Calu3 (cell line): ENCODE measurements around the gene ZNF784. TPM values are rescaled to one million over a fixed set of nuclear protein-coding genes. Genes with fewer than 3 reads are reported as not detected.

Experiments
- BruUV-seq: library from RNA; stranded (reverse); fragments of 400-500 nt; replicated peaks from 2 replicates; lab custom pipeline; 2021; lab: Mats Ljungman, UMichigan
- CTCF ChIA-PET: fragments of 300-600 bp; sonication (Branson Sonifier 250); formaldehyde crosslinking; loops from one replicate; lab custom pipeline; 2022; ENCODE audit warnings: antibody characterized with exemption; lab: Charles Lee
- DNase-seq: peaks from one replicate; pipeline ENCODE4 v3.0.0; 2022
- H3K27ac Mint-ChIP-seq: one replicate; pipeline ENCODE4 v1.8.0; 2022; ENCODE audit warnings: mixed read lengths; ENCODE audit not compliant: unreplicated experiment
- H3K27me3 Mint-ChIP-seq: one replicate; pipeline ENCODE4 v1.8.0; 2022; ENCODE audit warnings: mixed read lengths; ENCODE audit not compliant: unreplicated experiment
- H3K36me3 Mint-ChIP-seq: one replicate; pipeline ENCODE4 v1.8.0; 2022; ENCODE audit warnings: mild to moderate bottlenecking, moderate library complexity, mixed read lengths; ENCODE audit not compliant: insufficient read depth, unreplicated experiment
- H3K4me1 Mint-ChIP-seq: one replicate; pipeline ENCODE4 v1.8.0; 2022; ENCODE audit warnings: mild to moderate bottlenecking, low read depth, mixed read lengths; ENCODE audit not compliant: unreplicated experiment
- H3K4me3 Mint-ChIP-seq: one replicate; pipeline ENCODE4 v1.8.0; 2022; ENCODE audit warnings: mild to moderate bottlenecking, low read depth, moderate library complexity, mixed read lengths; ENCODE audit not compliant: unreplicated experiment
- H3K9me3 Mint-ChIP-seq: one replicate; pipeline ENCODE4 v1.8.0; 2022; ENCODE audit warnings: low read depth, mixed read lengths; ENCODE audit not compliant: unreplicated experiment
- intact Hi-C: fragments of 100-400 bp; cut with micrococcal nuclease; formaldehyde crosslinking; loops from one replicate; pipeline ENCODE4 v1.10.0; 2022; ENCODE audit not compliant: unreplicated experiment
- total RNA-seq: library from RNA; stranded (reverse); gene quantifications from 2 replicates; pipeline ENCODE4 v1.2.3, GENCODE V29; 2022
- TF ChIP-seq, protein P1 (sequence below): fragments of 200-600 bp; IDR thresholded peaks from one replicate; pipeline ENCODE4 v1.8.0; 2022; ENCODE audit warnings: antibody characterized with exemption; ENCODE audit not compliant: unreplicated experiment

The ZNF784 gene
- total RNA-seq, 1 experiment from 2014 or later, result 6.0 TPM

DNA sequence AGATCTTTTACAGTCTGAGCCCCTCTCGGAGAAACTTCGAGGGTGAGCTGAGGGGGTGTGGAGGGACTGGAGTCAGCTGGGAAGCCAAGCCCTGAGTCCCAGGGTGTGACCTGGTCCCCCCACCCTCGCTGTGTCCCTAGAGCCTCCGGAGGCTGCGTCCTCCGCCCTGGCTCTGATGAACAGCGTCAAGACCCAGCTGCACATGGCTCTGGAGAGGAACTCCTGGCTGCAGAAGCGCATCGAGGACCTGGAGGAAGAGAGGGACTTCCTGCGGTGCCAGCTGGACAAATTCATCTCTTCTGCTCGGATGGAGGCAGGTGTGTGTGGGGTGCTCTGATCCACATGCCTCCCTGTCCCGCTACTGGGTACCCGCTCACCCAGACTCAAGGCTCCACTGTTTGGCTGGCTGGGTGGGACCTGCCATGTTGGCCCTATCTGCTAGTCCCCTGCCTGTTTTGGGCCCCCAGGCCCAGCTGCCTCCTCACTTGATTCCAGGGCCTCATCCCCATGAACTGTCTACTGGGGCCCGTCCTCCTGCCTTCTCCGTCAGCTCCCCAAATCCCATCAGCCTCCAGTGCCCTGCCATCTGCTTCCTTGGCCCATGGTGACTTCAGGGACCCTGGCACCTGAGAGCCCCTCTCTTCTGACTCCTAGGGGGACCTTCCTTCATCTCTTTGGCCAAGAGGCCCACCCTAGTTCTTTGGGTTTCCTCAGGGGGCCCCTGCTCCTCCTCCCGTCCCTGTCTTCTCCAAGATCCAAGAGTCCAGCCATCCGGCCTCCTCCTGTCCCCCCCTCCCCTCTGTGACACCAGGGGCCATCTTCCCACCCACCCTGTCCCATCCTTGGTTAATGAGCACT is 25.1 kb upstream of the ZNF784 start:
- no TSS peak for BruUV-seq
- peak overlapping the region; percentile 87 for H3K4me3 Mint-ChIP-seq
- TF ChIP-seq, protein P1, sequence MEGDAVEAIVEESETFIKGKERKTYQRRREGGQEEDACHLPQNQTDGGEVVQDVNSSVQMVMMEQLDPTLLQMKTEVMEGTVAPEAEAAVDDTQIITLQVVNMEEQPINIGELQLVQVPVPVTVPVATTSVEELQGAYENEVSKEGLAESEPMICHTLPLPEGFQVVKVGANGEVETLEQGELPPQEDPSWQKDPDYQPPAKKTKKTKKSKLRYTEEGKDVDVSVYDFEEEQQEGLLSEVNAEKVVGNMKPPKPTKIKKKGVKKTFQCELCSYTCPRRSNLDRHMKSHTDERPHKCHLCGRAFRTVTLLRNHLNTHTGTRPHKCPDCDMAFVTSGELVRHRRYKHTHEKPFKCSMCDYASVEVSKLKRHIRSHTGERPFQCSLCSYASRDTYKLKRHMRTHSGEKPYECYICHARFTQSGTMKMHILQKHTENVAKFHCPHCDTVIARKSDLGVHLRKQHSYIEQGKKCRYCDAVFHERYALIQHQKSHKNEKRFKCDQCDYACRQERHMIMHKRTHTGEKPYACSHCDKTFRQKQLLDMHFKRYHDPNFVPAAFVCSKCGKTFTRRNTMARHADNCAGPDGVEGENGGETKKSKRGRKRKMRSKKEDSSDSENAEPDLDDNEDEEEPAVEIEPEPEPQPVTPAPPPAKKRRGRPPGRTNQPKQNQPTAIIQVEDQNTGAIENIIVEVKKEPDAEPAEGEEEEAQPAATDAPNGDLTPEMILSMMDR, result no peak
- H3K27me3 Mint-ChIP-seq, result no peaks in the 10 kb centered on the region
- H3K9me3 Mint-ChIP-seq, result no peaks in the 10 kb centered on the region
- peaks cover 3% of the 10 kb centered on the region for H3K4me1 Mint-ChIP-seq
- CTCF ChIA-PET, result no interaction called here
- H3K36me3 Mint-ChIP-seq, result peaks cover 72% of the 10 kb centered on the region
- DNase-seq, result no peak
- H3K27ac Mint-ChIP-seq, result peak overlapping the region; percentile 81
- intact Hi-C loops, result loop anchor here (10.0 kb wide), 1 partner anchor 155 kb away; no protein-coding TSS in a partner anchor

GRCh38 chr19:55648585-55649267 is 24.4 kb upstream of the ZNF784 start:
- Mint-ChIP-seq H3K27ac (peak overlapping the region; percentile 81), H3K9me3 (no peaks in the 10 kb centered on the region), H3K27me3 (no peaks in the 10 kb centered on the region), H3K36me3 (peaks cover 72% of the 10 kb centered on the region), H3K4me3 (peak overlapping the region; percentile 87), H3K4me1 (peaks cover 10% of the 10 kb centered on the region)
- intact Hi-C loops, result no loop called here
- BruUV-seq, result no TSS peak
- CTCF ChIA-PET, result no interaction called here
- TF ChIP-seq, protein P1, result no peak
- no peak for DNase-seq

- TF ChIP-seq, protein P1, result no peak
- Mint-ChIP-seq H3K36me3 (peaks cover 72% of the 10 kb centered on the region), H3K9me3 (no peaks in the 10 kb centered on the region), H3K27me3 (no peaks in the 10 kb centered on the region), H3K4me1 (peaks cover 18% of the 10 kb centered on the region), H3K4me3 (peak within 1 kb of the TSS; percentile 87), H3K27ac (peak within 1 kb of the TSS; percentile 81)
- intact Hi-C loops, result no loop called here
- no TSS peak for BruUV-seq
- peak; percentile 73 for DNase-seq
- CTCF ChIA-PET, result interaction anchor here (0.6 to 1.2 kb wide), 4 partner anchors 9 to 58 kb away, joined by 3 to 5 read pairs (median 4); no protein-coding TSS in a partner anchor
Observed at GRCh38 chr19:55647732-55648584, 23.6 kb upstream of the ZNF784 start, which contains the start of gene CCDC106. Gene CCDC106, plus strand, starts transcription at chr19:55648212. Its CDS starts 835 bp downstream, at chr19:55649047.
